GM19372 (cell line): ENCODE results near the gene DYRK2.

Source experiments
- ATAC-seq: cut with Tn5 transposase; IDR thresholded peaks from one replicate; pipeline ENCODE4 v1.9.1; 2021; ENCODE audit warnings: mild to moderate bottlenecking, low read depth, moderate library complexity; ENCODE audit not compliant: unreplicated experiment

DYRK2 gene

DNA sequence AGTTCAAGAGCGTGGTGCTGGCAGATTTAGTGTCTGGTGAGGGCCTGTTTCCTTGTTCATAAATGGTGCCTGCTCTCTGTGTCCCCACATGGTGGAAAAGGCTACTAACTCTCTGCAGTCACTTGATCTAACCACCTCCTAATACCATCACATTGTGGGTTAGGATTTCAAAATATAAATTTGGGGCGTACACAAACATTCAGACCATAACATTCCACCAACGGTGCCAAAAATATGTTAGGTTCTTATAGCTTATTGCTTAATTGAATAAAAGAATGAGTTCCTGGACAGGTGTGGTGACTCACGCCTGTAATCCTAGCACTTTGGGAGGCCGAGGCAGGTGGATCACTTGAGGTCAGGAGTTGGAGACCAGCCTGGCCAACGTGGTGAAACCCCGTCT is 3.4 kb upstream of the DYRK2 start:
- no peak for ATAC-seq

- ATAC-seq = no peak
Measured at GRCh38 chr12:67645601-67646000, 2.9 kb upstream of the DYRK2 start.

- no peak for ATAC-seq
Measured at GRCh38 chr12:67646775-67647174, 1.8 kb upstream of the DYRK2 start.

GRCh38 chr12:67647181-67647798 is 1.3 kb upstream of the DYRK2 start:
- ATAC-seq = no peak

GRCh38 chr12:67647799-67648520 is 585 bp upstream of the DYRK2 start:
- ATAC-seq = peak; percentile 0

DNA sequence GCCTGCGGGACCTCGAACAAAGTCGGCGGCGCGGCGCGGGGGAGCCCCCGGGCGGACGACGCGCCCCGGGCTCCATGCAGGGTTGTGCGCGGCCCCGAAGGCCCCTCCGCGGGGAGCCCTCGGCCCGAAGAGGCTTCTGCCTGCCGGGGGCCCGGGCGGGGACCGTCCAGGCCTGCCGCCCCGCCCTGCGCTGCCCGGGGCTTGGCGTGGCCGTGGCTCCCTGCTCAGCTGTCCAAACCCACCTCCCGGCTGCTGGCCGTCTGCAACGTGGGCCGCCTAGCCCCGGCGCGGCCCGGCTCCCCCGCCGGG is 670 bp downstream of the DYRK2 start:
- ATAC-seq = peak; percentile 35

DNA sequence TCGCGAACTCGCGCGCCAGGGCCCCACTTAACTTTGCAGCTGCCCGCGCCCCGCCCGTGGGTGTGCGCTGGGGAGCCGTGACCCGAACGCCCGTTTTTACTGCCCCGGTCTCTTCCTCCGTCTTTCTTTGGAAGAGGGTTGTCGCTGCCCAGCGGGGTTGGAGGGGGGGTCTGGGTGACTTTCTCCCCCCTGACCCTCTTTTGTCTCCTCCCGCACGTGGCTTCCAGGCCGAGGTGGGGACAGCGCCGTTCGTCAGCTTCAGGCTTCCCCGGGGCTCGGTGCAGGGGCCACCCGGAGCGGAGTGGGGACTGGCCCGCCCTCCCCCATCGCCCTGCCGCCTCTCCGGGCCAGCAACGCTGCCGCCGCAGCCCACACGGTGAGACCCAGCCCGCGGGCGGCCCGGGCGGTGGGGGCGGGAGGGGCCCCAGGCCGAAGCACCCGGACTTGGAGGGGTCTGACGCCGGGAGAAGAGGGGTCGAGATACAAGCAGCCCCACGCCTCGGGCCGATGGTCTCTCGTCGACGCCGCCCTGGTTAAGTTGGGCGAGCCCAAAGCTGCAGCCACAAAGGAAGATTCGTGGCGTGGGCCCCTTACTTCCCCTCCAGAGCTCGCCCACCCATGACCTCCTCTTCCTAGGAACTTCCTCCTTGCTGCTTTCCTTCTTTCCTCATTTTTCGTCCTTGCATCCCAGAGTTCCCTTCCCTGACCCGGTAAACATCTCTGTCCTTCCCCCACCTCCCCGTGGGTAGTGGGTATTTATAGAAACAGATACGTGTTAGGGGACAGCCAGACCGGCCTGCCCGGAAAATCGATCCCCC is 1.2 kb downstream of the DYRK2 start:
- peak; percentile 22 for ATAC-seq

DNA sequence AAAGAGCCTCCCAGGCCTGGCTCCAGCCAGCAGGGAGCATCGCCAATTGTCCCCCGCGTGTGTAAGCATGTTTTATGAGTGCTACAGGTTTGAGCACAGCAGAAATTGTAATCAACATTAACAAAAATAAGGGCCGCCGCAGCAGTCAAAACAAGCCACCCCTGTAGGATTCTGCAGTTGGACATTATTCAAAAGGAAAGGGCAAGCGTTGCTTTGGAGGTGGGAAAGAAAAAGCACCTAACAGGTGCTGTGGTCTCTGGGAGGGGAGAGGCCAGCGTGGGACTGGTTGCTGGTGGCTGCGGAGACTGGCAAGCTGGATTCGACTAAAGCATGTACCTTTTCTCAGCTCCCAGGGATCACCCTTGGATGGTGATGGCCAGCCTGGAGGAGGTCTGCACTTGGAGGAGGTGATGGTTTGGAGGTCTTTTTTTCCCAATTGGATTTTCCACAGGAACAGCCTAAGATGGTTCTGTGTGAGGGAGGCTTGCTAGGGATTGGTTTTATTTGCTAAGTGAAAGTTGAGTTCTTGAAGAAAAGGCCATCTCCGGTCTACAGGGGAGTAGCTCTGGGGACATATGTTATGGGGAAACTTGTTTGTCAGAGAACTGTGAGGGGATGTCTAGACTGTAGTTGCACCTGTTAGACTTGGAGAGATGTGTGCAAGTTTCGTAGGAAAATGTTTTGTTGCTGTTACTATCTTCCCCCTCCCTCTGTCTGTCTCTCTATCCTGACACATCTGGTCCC is 2.0 kb downstream of the DYRK2 start:
- no peak for ATAC-seq

DNA sequence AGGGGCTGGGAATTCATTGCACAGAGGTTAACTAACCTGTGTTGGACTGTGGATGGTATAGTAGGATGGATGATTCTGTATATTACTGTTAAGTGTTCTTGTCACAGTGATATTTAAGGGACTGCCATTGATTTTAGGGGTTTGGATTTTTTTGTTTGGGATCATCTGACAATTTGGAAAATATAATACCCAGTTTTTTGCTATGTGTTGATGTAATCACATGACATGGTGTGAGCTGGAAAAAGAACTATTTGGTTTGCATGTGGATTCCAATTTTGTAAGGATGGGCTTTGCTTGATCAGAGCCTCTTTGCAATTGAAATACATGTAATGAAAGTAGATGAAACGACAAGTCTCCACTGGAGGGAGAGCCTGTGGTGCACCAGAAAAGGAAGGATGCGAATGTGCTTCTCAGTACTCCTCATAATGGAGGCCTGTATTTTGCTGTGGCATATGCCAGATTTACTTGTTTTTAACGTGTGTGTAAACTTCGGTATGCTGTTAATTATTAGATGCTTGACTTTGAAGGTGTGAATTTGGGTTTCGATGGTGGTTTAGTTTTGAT is 2.7 kb downstream of the DYRK2 start:
- ATAC-seq = no peak

DNA sequence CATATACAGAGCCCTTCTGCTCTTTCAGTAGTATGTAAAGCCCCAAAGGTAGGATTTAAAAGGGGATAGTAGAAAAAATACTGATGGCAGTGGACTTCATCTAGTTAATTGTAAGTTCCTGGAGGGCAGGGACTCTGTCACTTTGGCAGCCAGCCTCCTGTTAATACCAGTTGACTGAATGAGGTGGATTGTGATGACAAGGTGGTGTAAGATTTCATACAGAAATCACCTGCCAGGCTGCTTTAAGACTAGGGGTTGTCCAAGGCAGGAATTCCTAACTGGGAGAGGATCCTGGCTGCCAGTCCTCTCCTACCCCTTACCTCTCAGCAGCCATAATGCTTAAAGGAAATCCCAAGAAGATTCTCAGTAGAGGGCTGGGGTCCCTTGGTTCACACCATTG is 7.3 kb downstream of the DYRK2 start:
- ATAC-seq = no peak

- no peak for ATAC-seq
Measured at GRCh38 chr12:67656251-67656650, 7.7 kb downstream of the DYRK2 start.

GRCh38 chr12:67658486-67658885 is 9.9 kb downstream of the DYRK2 start:
- no peak for ATAC-seq

GRCh38 chr12:67659292-67659691 is 10.7 kb downstream of the DYRK2 start:
- no peak for ATAC-seq

- ATAC-seq = no peak
Measured at GRCh38 chr12:67661311-67662021, 12.9 kb downstream of the DYRK2 start.

GRCh38 chr12:67662910-67663538 is 14.5 kb downstream of the DYRK2 start:
- ATAC-seq = no peak

- no peak for ATAC-seq
Measured at GRCh38 chr12:67664171-67664570, 15.6 kb downstream of the DYRK2 start.

DNA sequence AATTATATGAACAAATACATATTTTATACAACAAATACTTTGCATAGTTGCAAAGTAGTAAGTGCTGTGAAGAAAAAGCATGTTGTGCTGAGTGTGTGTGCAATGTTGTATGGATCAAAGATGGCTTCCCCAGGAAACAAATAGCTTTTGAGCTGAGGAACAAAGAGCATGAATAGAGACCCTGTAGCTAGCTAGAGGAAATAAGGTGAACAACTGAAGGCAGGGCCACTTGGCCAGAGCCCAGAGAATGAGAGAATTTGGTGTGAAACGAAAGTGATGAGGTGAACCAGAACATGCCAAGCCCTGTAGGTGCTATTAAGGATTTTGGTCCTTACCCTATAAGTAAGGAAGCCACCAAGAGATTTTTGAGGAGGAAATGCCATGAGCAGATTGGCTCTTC is 17.1 kb downstream of the DYRK2 start:
- ATAC-seq = no peak

DNA sequence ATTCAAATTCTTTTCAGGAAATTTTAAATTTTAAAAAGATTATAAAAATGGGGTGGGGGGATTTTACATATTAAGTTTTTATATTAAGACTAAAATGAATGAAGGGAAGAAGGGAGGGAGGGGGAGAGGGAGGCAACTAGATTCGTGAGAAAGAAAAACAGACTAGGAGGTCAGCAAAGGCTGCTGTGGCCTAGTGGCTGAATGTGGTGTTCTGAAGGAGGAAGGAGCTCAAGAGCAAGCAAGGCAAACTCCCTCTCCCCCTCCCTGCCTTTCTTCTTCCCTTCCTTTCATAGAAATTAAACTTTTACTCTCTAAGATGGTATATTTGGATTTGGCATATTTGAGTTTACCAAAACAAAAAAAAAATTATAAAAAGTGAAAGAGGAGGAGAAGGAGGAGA is 18.1 kb downstream of the DYRK2 start:
- ATAC-seq = no peak

- no peak for ATAC-seq
Measured at GRCh38 chr12:67667276-67668073, 18.9 kb downstream of the DYRK2 start.
